GM12878 (cell line): ENCODE results near the gene SOCS1.

Source experiments
- FOXK2 ChIP-seq: fragments of 450-650 bp; IDR thresholded peaks from 2 replicates; pipeline ENCODE4 v1.6.1; 2017; ENCODE audit warnings: mild to moderate bottlenecking, moderate library complexity
- HDGF ChIP-seq: fragments of 450-650 bp; IDR thresholded peaks from 2 replicates; pipeline ENCODE4 v1.6.1; 2016; ENCODE audit warnings: antibody characterized with exemption
- JUND ChIP-seq: IDR thresholded peaks from 2 replicates; pipeline ENCODE4 v1.6.1; 2012; ENCODE audit warnings: low read depth, mild to moderate bottlenecking, low read length, improper control_type of control experiment, moderate library complexity
- POLR2AphosphoS2 ChIP-seq: IDR thresholded peaks from 2 replicates; pipeline ENCODE4 v1.6.1; 2011; ENCODE audit warnings: low read depth, mild to moderate bottlenecking, low read length, improper control_type of control experiment, moderate library complexity
- POLR2AphosphoS5 ChIP-seq: IDR thresholded peaks from 2 replicates; pipeline ENCODE4 v1.6.1; 2011; ENCODE audit warnings: mild to moderate bottlenecking, low read length, inconsistent platforms
- SREBF2 ChIP-seq: IDR thresholded peaks from 2 replicates; pipeline ENCODE4 v1.6.1; 2012; ENCODE audit warnings: mild to moderate bottlenecking, low read length
- ZNF384 ChIP-seq: IDR thresholded peaks from 2 replicates; pipeline ENCODE4 v1.6.1; 2012; ENCODE audit warnings: low read depth, mild to moderate bottlenecking, low read length, improper control_type of control experiment, borderline replicate concordance
- TF ChIP-seq, protein P1 (sequence below), 3 experiments: IDR thresholded peaks in 2 of 3; conservative IDR thresholded peaks in 1 of 3; 2 replicates each; pipeline ENCODE4 v1.5.1; 2011; ENCODE audit warnings: low read depth in 3 of 3, low read length in 3 of 3, mild to moderate bottlenecking in 3 of 3, control low read depth in 2 of 3, moderate library complexity in 2 of 3, inconsistent platforms in 1 of 3, mixed read lengths in 1 of 3; ENCODE audit not compliant: control insufficient read depth in 2 of 3, insufficient read depth in 1 of 3; ENCODE audit errors: extremely low read depth in 1 of 3
- TF ChIP-seq, protein P2 (sequence below): fragments of 450-650 bp; IDR thresholded peaks from 2 replicates; pipeline ENCODE4 v1.6.1; 2017; ENCODE audit warnings: mild to moderate bottlenecking, low read depth, inconsistent platforms; ENCODE audit not compliant: poor library complexity, severe bottlenecking
- TF ChIP-seq, protein P3 (sequence below): IDR thresholded peaks from 2 replicates; pipeline ENCODE4 v1.6.1; 2012; ENCODE audit warnings: low read depth, low read length, improper control_type of control experiment

DNA sequence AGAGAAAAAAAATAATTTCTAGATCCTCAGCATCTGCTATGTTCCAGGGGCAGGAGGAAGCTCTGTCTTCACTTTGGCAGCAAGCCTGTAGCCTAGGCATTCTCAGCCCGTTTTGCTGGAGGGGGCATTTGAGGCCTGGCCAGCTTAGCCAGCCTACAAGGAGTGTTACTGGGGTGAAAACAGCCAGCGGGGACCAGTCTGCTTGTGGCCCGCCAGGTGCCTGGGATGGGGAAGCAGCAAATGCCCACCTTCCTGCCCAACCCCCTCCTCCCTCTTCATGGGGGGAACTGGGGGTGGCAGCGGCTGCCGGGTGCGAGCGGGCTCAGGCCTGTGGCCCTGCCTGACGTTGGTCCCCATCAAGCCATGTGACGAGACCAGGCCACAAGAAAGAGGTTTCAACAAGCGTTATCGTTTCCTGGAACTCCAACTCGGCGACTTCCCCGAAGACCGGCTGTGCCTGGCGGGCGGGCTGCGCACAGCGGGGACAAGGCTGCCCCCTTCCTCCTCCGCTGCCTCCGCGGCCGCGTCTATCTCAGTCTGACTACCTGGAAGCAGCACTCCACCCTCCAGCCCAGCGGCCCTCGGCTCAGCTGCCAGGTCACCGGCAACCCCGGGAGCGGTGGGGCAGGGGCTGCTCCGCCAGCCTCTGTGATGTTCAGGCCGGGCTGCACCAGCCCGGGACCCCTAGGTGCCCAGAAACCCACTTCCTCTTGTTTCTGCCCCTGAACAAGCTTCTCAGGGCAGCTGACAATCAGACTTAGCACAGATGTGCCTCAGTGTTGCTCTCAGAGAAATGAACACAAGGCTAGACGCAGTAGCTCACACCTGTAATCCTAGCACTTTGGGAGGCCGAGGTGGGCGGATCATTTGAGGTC is 22.9 kb downstream of the SOCS1 start:
- TF ChIP-seq, protein P1, sequence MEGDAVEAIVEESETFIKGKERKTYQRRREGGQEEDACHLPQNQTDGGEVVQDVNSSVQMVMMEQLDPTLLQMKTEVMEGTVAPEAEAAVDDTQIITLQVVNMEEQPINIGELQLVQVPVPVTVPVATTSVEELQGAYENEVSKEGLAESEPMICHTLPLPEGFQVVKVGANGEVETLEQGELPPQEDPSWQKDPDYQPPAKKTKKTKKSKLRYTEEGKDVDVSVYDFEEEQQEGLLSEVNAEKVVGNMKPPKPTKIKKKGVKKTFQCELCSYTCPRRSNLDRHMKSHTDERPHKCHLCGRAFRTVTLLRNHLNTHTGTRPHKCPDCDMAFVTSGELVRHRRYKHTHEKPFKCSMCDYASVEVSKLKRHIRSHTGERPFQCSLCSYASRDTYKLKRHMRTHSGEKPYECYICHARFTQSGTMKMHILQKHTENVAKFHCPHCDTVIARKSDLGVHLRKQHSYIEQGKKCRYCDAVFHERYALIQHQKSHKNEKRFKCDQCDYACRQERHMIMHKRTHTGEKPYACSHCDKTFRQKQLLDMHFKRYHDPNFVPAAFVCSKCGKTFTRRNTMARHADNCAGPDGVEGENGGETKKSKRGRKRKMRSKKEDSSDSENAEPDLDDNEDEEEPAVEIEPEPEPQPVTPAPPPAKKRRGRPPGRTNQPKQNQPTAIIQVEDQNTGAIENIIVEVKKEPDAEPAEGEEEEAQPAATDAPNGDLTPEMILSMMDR (IDR thresholded peaks at IDR 0.05 in 2 of 3, conservative IDR thresholded peaks at IDR 0.05 in 1 of 3; ENCODE audit: control insufficient read depth in 2 of 3, extremely low read depth in 1 of 3, insufficient read depth in 1 of 3, low read depth in 3 of 3, low read length in 3 of 3): no peak; a peak in 1 of 6 replicates
- TF ChIP-seq SREBF2: no peak
- no peak for TF ChIP-seq FOXK2
- TF ChIP-seq JUND: no peak
- 0 out of 2 replicates have a peak, but pooled peaks have one; percentile 52 for TF ChIP-seq HDGF
- TF ChIP-seq POLR2AphosphoS2: no peak
- TF ChIP-seq, protein P2, sequence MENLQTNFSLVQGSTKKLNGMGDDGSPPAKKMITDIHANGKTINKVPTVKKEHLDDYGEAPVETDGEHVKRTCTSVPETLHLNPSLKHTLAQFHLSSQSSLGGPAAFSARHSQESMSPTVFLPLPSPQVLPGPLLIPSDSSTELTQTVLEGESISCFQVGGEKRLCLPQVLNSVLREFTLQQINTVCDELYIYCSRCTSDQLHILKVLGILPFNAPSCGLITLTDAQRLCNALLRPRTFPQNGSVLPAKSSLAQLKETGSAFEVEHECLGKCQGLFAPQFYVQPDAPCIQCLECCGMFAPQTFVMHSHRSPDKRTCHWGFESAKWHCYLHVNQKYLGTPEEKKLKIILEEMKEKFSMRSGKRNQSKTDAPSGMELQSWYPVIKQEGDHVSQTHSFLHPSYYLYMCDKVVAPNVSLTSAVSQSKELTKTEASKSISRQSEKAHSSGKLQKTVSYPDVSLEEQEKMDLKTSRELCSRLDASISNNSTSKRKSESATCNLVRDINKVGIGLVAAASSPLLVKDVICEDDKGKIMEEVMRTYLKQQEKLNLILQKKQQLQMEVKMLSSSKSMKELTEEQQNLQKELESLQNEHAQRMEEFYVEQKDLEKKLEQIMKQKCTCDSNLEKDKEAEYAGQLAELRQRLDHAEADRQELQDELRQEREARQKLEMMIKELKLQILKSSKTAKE: no peak
- no peak for TF ChIP-seq ZNF384
- TF ChIP-seq, protein P3, sequence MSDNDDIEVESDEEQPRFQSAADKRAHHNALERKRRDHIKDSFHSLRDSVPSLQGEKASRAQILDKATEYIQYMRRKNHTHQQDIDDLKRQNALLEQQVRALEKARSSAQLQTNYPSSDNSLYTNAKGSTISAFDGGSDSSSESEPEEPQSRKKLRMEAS: peak; percentile 51; the same call in 1 of the 2 replicates
- 0 out of 2 replicates have a peak, but pooled peaks have one; percentile 30 for TF ChIP-seq POLR2AphosphoS5
